Omental fat pad (tissue), 4 donors: ENCODE results near the gene MZB1. TPM values are rescaled to one million over a fixed set of nuclear protein-coding genes. Genes with fewer than 3 reads are reported as not detected.

Source experiments
- ATAC-seq: fragments of 150-250 bp; one replicate; pipeline ENCODE4 v1.9.1; 2016; ENCODE audit warnings: mild to moderate bottlenecking, moderate library complexity; ENCODE audit not compliant: low FRiP score
- DNase-seq: peaks from one replicate; pipeline ENCODE4 v3.0.0-alpha.2; 2019; ENCODE audit warnings: low spot score
- CTCF ChIP-seq, 3 donors: fragments of 450-650 bp; IDR thresholded peaks; one replicate each; pipeline ENCODE4 v1.5.1; 2016 to 2017; ENCODE audit warnings: antibody characterized with exemption in 3 of 3, mild to moderate bottlenecking in 3 of 3, moderate library complexity in 2 of 3
- total RNA-seq, 4 donors: library from RNA; depleted of rRNA; stranded (reverse); fragments of >200 nt; gene quantifications; one replicate each; pipeline ENCODE4 v1.1.0, GENCODE V29; 2016

Gene MZB1
- total RNA-seq, 4 donors from 2014 or later, result 1.1 to 7.0 (median 2.9) TPM

GRCh38 chr5:139371482-139372435, 18.0 kb downstream of the MZB1 start:
- ATAC-seq (no peak), DNase-seq (no peak)
- no peak for TF ChIP-seq CTCF (IDR thresholded peaks at IDR 0.05)

- ATAC-seq (no peak), DNase-seq (no peak)
- no peak for TF ChIP-seq CTCF (IDR thresholded peaks at IDR 0.05)
Measured at GRCh38 chr5:139369181-139369580, 20.5 kb downstream of the MZB1 start.

DNA sequence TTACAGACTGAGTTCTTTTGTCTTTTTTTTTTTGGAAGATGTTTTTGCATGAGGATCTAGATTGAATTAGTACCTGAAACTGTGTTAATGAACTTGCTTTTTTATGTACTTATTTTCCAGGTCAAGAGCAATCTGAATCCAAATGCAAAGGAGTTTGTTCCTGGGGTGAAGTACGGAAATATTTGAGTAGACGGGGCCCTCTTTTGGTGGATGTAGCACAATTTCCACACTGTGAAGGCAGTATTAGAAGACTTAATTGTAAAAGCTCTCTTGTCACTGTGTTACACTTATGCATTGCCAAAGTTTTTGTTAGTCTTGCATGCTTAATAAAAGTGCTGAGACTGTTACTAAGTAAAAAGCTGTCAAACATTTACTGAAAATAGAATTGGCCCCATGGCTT, 21.1 kb downstream of the MZB1 start:
- DNase-seq, result no peak
- no peak for TF ChIP-seq CTCF (IDR thresholded peaks at IDR 0.05)
- no peak for ATAC-seq

DNA sequence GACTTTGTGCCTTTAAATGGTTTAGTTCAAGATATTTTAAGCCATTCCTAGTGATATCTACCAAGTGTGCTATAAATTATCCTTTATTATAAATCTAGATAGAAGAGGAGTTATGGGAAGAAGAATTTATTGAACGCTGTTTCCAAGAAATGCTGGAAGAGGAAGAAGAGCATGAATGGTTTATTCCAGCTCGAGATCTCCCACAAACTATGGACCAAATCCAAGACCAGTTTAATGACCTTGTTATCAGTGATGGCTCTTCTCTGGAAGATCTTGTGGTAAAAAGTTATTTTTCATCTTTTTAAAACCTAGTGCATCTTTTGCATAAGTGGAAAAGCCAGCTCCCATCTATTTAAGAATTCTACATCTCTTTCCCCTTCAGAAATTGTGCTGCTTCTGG, 25.2 kb downstream of the MZB1 start:
- DNase-seq (no peak), ATAC-seq (no peak)
- no peak for TF ChIP-seq CTCF (IDR thresholded peaks at IDR 0.05)

- ATAC-seq (no peak), DNase-seq (no peak)
- TF ChIP-seq CTCF (IDR thresholded peaks at IDR 0.05), result no peak
Measured at GRCh38 chr5:139363937-139364336, 25.8 kb downstream of the MZB1 start.

GRCh38 chr5:139361835-139362429, 27.8 kb downstream of the MZB1 start:
- no peak for TF ChIP-seq CTCF (IDR thresholded peaks at IDR 0.05)
- no peak for DNase-seq
- no peak for ATAC-seq
